Activated gamma-delta T cell (primary cell): ENCODE data around the gene FAM13A.
"Not testable (repeated sequence)": the region's sequence is repeated elsewhere in the genome, so short reads cannot be mapped to it uniquely, and the experiment has no call there.

Experiments used
- DNase-seq: peaks from one replicate; lab custom pipeline; 2025; lab: John Stamatoyannopoulos, UW

FAM13A gene

DNA sequence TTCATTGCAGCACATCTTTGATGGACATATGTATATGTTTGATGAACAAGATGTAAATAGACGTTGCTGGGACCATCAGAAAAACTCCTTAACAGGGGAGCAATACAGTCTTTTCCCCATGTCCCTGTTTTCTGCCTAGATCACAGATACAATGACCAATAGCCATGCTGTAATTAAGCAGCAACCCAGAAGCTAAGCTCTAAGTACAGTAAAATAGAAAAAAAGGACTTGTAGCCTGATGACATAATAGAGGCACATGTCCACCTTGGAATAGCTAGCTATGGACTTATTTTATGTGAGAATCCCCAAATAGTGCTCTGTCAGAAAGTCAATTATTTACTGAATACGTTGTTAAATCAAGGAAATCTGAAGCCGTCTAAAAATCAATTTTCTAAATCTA, 14.9 kb downstream of the FAM13A start:
- DNase-seq = no peak

DNA sequence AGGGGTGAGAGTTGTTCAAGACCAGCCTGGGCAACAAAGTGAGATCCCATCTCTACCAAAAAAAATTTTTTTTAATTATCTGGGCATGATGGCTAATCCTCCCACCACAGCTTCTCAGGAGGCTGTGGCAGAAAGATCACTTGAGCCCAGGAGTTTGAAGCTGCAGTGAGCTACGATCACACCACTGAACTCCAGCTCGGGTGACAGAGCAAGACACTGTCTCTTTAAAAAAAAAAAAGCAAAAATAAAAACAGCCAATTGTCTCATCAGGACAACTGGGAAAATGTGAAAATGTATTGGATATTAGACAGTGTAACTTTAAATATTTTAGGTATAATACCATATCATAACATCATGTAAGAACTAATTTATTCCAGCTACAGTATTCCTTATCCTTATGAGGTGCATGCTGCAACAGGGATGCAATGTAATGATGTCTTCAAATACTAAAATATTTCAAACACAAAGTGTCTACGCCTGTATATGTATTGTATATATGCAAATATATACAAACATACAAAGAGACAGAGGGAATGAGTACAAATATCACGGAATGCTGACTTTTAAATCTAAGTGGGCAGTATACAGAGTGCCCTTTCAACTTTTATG, 17.2 kb downstream of the FAM13A start:
- DNase-seq = no peak

DNA sequence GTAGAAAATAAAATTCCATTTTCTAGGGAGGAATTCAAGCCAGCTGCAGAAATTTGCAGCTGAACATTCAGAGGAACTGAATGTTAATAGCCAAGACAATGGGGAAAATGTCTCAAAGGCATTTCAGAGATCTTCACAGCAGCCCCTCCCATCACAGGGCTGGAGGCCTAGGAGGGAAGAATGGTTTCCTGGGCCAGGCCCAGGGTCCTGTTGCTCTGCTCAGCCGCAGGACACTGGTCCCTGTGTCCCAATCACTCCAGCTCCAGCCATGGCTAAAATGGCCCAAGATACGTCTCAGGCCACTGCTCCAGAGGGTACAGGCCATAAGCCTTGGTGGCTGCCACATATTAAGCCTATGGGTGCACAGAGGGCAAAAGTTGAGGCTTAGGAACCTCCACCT, 20.4 kb downstream of the FAM13A start:
- DNase-seq = no peak

DNA sequence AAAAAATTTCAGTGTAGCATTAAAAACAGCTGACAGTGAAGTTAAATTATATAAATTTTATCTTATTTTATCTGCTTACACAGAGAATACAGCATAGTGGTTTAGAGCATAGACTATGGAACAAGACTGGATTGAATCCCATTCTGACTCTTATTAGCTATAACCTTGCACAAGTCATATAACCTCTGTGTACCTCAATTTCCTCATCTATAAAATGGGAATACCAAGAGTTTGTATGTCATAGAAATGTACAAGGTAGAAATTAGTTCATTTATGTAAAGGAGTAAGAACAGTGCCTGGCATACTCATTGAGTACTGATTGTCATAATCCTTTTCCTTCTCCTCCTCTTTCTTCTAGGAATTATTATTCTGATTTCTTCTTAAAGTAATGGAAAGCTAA, 25.7 kb downstream of the FAM13A start:
- no peak for DNase-seq

DNA sequence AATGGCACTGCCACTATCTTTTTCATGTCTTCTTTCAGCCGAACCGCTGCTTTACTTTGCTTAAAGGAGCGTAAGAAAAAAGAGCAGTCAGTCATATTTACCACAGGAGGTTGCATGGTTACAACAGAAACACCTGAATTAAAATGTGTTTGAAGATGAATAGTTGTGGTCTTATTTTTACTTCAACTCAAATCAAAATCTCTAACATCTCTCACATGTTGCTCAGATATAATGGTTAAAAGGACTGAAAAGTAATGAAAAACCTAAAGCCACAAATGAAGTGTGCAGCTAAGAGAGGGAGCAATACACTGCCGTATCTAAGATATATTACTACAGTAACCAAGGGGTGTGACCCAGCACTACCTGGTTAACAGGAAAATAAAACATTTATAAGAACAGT, 27.4 kb downstream of the FAM13A start:
- no peak for DNase-seq

DNA sequence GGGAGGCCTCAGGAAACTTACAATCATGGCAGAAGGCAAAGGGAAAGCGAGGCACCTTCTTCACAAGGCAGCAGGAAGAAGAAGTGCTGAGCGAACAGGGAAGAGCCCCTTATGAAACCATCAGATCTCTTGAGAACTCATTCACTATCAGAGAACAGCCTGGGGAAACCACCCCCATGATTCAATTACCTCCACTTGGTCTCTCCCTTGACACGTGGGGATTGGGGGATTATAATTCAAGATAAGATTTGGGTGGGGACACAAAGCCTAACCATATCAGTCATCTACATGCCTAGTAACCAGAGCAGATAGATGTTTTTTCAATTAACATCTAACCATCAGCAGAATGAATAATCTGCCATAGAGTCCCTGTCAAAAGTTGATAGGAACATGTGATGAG, 30.4 kb downstream of the FAM13A start:
- DNase-seq = no peak

DNA sequence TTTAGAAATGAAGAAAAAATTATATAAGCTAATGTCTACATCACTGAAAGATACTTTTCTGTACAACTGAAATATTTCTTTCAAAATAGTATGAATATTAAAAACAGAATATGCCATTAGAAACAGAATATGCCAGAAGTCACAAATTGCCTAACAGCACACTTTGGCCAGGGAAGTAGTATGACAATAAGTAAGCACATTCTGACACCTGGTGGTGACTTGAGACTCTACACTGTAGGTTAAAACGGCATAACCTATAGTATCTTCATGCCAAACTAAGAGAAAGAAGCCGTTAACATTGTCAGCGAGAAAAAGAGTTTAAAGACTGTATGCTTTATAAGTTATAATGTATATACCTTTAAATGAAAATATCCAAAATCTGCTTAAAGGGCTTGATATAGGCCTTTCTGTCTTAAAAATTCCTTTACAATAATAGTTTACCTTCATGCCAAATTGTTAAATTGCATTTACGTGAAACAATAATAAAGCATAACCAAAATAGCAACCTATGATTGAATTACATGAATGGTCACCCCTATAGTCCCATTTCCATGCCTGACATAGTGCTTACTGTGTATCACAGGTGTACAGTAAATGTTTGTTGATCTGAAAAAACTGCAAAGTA, 32.8 kb downstream of the FAM13A start:
- DNase-seq = no peak

DNA sequence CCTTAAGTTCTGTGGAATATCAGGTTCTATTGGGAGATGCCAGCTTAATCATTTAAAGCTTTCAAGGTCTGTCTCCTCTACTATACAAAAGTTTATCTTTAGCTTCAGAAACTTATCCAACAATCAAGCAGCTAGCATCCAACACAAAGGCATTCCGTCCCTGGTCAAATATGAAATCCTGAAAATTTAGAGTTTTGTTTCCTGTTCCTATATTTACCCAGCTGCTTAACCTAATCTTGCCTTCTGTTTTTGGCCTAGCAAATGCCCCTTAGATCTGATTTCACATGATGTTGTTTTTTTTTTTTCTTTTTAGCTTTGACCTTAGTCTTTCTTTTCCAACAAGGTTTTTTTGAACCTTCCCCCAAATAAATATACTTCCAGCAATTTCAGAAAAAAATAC, 33.8 kb downstream of the FAM13A start:
- DNase-seq = no peak

DNA sequence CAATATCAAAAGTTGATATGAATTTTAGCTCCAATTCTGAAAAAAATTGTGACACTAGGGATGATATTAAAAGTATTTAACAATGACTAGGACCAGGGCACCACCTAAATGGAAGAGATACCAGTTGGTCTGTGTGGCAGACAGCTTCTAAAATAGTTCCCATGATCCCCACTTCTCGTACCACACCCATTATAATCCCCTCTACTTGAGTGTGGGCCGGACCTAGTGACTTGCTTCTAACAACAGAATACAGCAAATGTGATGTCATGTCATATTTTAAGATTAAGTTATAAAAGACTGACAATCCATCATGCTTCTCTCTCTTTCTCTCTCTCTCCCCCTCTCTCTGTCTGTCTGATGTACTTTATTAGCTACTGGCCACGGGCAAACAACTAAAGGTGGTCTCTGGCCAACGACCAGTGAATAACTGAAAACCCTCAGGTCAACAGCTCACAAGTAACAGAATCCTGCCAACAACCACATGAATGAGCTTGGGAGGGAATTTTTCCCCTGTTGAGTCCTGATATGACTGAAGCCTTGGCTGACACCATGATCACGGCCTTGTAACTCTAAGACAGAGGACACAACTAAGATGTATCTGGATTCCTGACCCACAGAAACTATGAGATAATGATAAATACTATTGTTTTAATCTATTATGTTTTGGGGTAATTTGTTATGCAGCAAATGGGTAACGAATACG, 34.4 kb downstream of the FAM13A start:
- DNase-seq = no peak

DNA sequence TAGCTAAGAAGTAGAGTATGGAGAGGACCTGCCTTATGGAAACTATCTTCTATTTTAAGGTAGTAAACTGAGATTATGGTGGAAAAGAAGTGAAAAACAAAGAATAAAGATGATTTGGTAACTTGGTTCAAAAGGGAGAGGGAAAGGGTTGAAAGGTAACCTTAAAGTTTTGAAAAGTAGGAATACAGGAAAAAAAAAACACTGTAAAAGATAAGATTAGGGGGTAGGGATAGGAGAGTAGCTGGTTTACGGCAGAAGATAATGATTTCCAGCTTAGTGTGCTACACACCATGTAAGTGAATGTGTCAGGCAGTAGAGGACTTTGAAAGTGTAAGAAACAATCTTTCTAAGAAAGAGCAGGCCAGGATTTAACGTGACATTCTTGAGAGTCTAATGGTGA, 35.3 kb downstream of the FAM13A start:
- DNase-seq = no peak

DNA sequence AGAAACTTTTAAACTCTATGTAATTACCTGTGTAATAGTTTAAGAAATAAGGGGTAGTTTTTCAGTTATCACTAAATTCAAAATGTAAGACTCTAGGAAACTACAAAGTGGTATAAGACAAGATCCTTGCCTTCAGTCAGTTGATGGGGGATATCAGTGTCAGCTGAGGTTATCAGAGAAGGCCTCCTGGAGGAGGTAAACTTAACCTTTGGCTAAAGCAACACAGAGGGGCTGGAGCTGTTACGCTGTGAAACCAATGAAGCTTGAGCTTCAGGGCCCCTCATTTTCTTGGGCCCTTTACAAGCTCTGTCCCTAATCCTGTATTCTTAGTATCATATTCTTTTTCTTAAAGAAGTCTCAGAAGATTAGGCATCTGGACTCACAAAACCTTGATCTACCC, 35.9 kb downstream of the FAM13A start:
- no peak for DNase-seq

DNA sequence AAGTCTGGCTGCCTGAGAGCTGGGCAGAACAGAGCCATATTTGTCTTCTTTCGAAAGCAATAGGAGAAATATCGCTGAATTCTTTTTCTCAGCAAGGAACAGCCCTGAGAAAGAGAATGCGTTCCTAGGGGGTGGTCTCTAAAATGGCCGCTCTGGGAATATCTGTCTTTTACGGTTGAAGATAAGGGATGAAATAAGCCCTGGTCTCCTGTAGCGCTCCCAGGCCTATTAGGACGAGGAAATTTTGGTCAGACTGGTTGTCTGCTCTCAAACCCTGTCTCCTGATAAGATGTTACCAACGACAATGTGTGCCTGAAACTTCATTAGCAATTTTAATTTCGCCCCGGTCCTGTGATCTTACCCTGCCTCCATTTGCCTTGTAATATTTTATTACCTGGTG, 42.1 kb downstream of the FAM13A start:
- not testable (repeated sequence) for DNase-seq

DNA sequence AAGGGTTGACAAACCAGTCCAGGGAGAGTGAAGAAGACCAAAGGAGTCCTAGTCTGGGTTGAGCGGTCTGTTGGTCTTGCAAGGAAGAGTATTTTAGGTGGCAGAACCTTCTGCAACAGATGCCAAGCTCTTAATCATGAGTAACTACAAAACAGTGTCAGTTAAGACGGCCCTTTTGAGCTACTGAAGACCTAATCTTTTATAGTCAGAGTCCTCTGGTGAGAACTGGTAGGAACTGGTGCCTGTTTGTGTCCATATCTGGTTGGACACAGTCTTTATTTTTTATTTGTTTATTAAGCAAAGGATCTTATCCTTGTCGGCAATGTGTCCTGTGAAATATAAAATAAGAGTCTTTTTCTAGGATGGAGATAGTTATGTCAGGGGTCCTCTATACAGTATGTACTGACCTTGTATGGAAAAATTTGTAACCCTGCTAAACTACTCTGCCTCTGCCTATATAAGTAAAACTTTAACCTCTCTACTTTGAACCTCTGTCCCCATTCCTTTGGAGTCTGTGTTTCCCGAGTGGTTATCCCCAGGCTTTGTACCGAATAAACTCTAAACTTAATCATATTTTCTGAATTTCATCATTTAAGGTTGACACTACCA, 47.1 kb downstream of the FAM13A start:
- no peak for DNase-seq

DNA sequence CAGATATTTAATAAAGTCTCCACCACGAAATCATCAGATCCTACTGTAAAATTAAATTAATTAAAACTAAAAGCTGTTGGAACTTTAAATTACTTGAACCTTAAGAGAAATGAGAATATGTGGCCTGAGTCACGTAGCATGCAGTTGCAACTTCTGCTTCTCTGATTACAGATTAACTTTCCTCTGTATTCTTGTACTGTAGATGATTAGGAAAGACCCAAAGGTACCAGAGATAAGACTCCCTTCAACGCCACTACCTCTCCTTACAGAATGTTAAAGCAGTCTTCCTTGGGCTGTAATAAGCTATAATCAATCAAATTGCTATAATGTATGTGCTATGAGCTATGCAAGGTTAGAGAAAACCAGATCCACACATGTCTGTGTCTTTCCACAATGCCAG, 47.9 kb downstream of the FAM13A start:
- no peak for DNase-seq

DNA sequence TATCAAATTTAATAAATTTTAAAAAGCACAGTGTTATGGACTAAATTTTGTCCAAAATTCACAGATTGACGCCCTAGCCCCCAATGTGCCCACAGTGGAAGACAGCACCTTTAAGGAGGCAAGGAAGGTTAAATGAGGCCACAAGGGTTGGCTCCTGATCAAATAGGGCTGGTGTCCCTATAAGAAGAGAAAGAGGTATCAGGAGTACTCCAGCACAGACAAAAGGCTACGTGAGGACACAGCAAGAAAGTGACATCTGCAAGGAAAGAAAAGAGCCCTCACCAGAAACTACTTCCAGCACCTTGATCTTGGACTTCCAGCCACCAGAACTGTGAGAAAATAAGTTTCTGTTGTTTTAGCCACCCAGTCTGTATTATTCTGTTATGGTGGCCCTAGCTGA, 48.8 kb downstream of the FAM13A start:
- no peak for DNase-seq

DNA sequence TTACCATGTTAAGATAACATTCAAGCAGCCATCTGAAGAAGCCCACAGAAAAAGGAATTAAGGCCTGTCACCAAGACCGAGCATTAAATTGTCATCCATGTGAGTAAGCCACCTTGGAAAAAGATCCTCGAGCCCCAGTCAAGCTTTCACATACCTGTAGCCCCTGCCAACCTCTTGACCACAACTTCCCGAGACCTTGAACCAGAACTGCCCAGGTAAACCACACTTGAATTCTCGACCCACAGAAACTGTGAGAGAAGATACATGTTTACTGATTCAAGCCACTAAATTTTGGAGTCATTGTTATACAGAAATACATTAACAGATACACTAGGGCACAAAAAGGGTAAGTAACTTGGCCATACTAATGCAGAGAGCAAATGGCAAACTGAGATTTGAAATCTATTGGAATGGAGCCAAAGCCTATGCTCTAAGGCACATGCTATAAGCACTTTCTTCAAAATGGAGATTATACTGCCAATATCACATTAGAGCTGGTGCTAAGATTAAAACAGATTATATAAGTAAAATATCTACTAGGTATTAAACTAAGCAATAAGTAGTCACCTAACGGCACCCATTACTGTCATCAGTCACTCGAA, 49.5 kb downstream of the FAM13A start:
- no peak for DNase-seq

DNA sequence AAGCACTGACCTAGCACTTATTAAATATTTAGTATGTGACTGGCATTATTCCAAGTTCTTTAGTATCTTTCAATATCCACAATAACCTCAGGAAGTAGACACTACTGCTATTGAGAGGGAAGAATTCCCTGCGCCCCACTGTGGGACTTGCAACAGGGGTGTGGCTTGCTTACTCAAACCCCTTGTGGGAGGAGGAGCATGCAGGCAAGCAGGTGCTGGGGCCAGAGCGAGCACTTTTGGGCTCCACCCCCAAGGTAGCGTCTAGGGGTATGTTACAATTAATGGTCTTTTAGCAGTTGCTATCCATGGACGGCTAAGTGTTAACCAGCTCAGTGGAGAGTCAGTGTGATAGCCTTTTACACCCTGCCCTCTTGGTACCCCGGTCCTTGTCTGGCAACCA, 50.7 kb downstream of the FAM13A start:
- DNase-seq = no peak

DNA sequence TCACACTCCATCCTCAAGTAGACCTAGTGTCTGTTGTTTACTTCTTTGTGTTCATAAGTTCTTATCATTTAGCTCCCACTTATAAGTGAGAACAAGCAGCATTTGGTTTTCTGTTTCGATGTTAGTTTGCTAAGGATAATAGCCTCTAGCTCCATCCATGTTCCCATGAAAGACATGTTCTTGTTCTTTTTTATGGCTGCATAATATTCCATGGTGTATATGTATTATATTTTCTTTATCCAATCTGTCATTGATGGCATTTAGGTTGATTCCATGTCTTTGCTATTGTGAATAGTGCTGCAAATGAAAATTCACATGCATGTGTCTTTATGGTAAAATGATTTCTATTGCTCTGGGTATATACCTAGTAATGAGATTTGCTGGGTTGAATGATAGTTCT, 51.9 kb downstream of the FAM13A start:
- not testable (repeated sequence) for DNase-seq

DNA sequence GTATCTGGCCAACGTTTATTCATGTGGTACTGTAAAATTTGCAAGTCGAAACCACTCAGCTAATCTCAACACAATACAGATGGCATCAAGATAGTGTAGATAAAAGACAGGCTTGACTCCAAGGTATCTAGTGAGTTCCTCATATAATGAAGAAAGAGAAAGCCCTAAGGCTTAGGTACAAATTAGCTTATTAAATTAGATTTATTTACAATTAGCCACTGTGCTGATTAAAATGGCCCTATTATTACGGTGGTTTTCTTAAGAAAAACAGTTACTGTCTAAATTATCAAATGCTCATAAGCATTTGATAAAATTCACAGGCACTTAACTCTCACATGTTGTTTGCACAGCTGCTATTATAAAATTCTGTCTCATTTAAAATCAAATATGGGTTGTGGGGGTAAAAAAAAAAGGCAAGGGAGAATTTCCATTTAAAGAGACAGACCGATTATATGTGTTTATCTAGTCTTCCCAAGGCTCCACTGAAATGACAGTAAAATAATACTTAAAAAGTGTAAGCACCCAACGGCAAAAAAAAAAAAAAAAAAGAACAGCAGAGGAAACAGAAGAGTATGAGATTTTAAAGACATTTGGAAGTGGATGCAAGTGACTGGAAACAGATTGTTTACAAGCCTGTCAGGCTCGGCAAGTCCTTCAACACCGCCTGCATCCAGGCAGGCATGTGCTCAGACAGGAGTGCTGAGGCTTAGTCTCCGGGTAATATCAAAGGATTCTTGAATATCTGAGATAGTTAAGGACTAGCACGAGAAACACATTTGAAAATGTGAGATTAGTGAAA, 55.1 kb downstream of the FAM13A start:
- no peak for DNase-seq

DNA sequence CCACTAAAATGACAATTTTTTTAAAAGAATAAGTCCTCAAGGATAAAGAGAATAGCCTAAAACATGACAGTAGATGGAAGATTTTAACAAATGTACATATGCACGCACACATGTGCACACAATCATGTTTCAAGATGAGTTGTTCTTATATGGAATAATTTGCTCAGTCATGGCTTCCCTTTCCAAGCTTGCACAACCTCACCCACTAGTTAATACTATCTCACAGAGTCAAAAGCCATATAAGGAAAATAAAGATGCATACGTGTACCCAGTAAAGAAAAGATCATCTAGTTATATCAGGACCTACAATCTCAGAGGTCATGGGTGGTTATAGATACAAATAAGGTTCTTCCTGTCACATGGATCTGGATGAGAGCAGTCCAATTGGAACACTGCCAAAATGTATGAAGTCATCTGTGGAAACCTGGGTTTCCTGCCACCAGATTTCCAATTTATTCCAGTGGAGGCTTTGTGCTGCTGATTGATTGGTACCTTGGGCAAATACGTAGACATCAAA, 56.1 kb downstream of the FAM13A start:
- DNase-seq = no peak

DNA sequence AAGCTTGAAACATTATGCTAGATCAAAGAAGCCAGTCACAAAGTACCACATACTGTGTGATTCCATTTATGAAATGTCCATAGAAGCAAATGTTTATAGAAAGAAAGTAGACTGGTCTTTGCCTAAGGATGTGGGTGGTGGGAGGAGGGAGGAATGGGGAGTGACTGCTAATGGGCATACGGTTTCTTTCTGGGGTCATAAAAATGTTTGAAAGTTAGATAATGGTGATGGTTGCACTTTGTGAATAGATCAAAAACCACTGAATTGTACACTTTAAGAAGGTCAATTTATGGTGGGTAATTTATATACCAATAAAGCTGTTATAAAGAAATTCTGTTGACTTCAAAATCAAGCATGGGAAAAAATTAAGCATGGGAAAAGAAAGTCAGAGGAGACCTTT, 56.6 kb downstream of the FAM13A start:
- DNase-seq = no peak
